ENCODE measurements around the gene MS4A8.

MS4A8 gene

GRCh38 chr11:60761436-60762190 lies 62.2 kb downstream of the MS4A8 start:
- Histone ChIP-seq H2AFZ (ENCODE audit: low read depth) (no peak overlapping the region), H3K9ac (no peak overlapping the region), H4K20me1 (ENCODE audit: insufficient read depth) (no peaks in the 10 kb centered on the region), H3K27ac (no peak overlapping the region), H3K79me2 (ENCODE audit: insufficient read depth, low read depth) (no peaks in the 10 kb centered on the region), H3K27me3 (ENCODE audit: insufficient read depth, low read depth) (no peaks in the 10 kb centered on the region), H3K4me3 (IDR thresholded peaks at IDR 0.05; ENCODE audit: insufficient read depth, low read depth, low read length) (no peak overlapping the region), H3K4me1 (ENCODE audit: low read depth, poor library complexity, severe bottlenecking) (peaks cover 50% of the 10 kb centered on the region), H3K4me2 (no peak overlapping the region), H3K36me3 (ENCODE audit: insufficient read depth) (no peaks in the 10 kb centered on the region)
- no peak for TF ChIP-seq CTCF (conservative IDR thresholded peaks at IDR 0.05; ENCODE audit: low read depth, low read length)

GRCh38 chr11:60762851-60763691 lies 63.7 kb downstream of the MS4A8 start:
- no peak overlapping the region for H3K4me3 ChIP-seq (IDR thresholded peaks at IDR 0.05; ENCODE audit: insufficient read depth, low read depth, low read length)
- H3K36me3 ChIP-seq (ENCODE audit: insufficient read depth) = no peaks in the 10 kb centered on the region
- H3K9ac ChIP-seq = no peak overlapping the region
- H3K27ac ChIP-seq = no peak overlapping the region
- no peak overlapping the region; the same call in 1 of the 2 replicates for H3K4me2 ChIP-seq
- H3K79me2 ChIP-seq (ENCODE audit: insufficient read depth, low read depth) = no peaks in the 10 kb centered on the region
- peaks cover 40% of the 10 kb centered on the region for H3K4me1 ChIP-seq (ENCODE audit: low read depth, poor library complexity, severe bottlenecking)
- no peaks in the 10 kb centered on the region for H4K20me1 ChIP-seq (ENCODE audit: insufficient read depth)
- no peaks in the 10 kb centered on the region for H3K27me3 ChIP-seq (ENCODE audit: insufficient read depth, low read depth)
- TF ChIP-seq CTCF (conservative IDR thresholded peaks at IDR 0.05; ENCODE audit: low read depth, low read length) = peak; percentile 56
- H2AFZ ChIP-seq (ENCODE audit: low read depth) = no peak overlapping the region

GRCh38 chr11:60763692-60764369 lies 64.4 kb downstream of the MS4A8 start:
- peaks cover 40% of the 10 kb centered on the region for H3K4me1 ChIP-seq (ENCODE audit: low read depth, poor library complexity, severe bottlenecking)
- H4K20me1 ChIP-seq (ENCODE audit: insufficient read depth) = no peaks in the 10 kb centered on the region
- H3K36me3 ChIP-seq (ENCODE audit: insufficient read depth) = no peaks in the 10 kb centered on the region
- no peaks in the 10 kb centered on the region for H3K27me3 ChIP-seq (ENCODE audit: insufficient read depth, low read depth)
- H3K9ac ChIP-seq = no peak overlapping the region
- H3K4me3 ChIP-seq (IDR thresholded peaks at IDR 0.05; ENCODE audit: insufficient read depth, low read depth, low read length) = no peak overlapping the region
- peak overlapping the region; percentile 9; the same call in 1 of the 2 replicates for H3K4me2 ChIP-seq
- no peaks in the 10 kb centered on the region for H3K79me2 ChIP-seq (ENCODE audit: insufficient read depth, low read depth)
- no peak overlapping the region for H2AFZ ChIP-seq (ENCODE audit: low read depth)
- H3K27ac ChIP-seq = no peak overlapping the region
- TF ChIP-seq CTCF (conservative IDR thresholded peaks at IDR 0.05; ENCODE audit: low read depth, low read length) = no peak

GRCh38 chr11:60764879-60765278 lies 65.5 kb downstream of the MS4A8 start:
- H3K27me3 ChIP-seq (ENCODE audit: insufficient read depth, low read depth) = no peaks in the 10 kb centered on the region

More at GRCh38 chr11:60764879-60765278, 65.5 kb downstream of the MS4A8 start:
- Histone ChIP-seq H2AFZ (ENCODE audit: low read depth) (no peak overlapping the region), H3K36me3 (ENCODE audit: insufficient read depth) (no peaks in the 10 kb centered on the region), H3K27ac (no peak overlapping the region), H4K20me1 (ENCODE audit: insufficient read depth) (no peaks in the 10 kb centered on the region), H3K4me3 (IDR thresholded peaks at IDR 0.05; ENCODE audit: insufficient read depth, low read depth, low read length) (no peak overlapping the region), H3K4me1 (ENCODE audit: low read depth, poor library complexity, severe bottlenecking) (peaks cover 40% of the 10 kb centered on the region), H3K9ac (no peak overlapping the region), H3K4me2 (peak overlapping the region; percentile 31; the same call in 1 of the 2 replicates), H3K79me2 (ENCODE audit: insufficient read depth, low read depth) (no peaks in the 10 kb centered on the region)
- no peak for TF ChIP-seq CTCF (conservative IDR thresholded peaks at IDR 0.05; ENCODE audit: low read depth, low read length)

Measured in KMS-11 (cell line).